Hematopoietic multipotent progenitor cell treated with erythropoietin and hydrocortisone succinate and interleukin-3 and kit ligand, for 8 days (in vitro differentiated cells): ENCODE data around the gene TMEM117.

Experiments used
- DNase-seq: peaks from one replicate; pipeline ENCODE4 v3.0.0-alpha.2; 2015

Gene TMEM117

GRCh38 chr12:44405297-44405696, 569.4 kb downstream of the TMEM117 start:
- no peak for DNase-seq

GRCh38 chr12:44422559-44422958, 586.7 kb downstream of the TMEM117 start:
- DNase-seq = no peak

GRCh38 chr12:44428825-44429224, 592.9 kb downstream of the TMEM117 start:
- DNase-seq = no peak

GRCh38 chr12:44431647-44432343, 595.9 kb downstream of the TMEM117 start:
- DNase-seq = no peak

- no peak for DNase-seq
These were observed 597.8 kb downstream of the TMEM117 start for GRCh38 chr12:44433659-44434058.

- no peak for DNase-seq
These were observed 600.9 kb downstream of the TMEM117 start for GRCh38 chr12:44436756-44437155.
